ENCODE measurements around the gene SASS6. TPM values are rescaled to one million over a fixed set of nuclear protein-coding genes. Genes with fewer than 3 reads are reported as not detected.

Gene SASS6
- total RNA-seq, 1 donor, result 2.5 TPM

- H3K9me3 ChIP-seq (ENCODE audit: low read depth, low read length), result no peaks in the 10 kb centered on the region
- peak overlapping the region; percentile 97 for H3K4me3 ChIP-seq (ENCODE audit: insufficient read depth, low read length)
- peak; percentile 36 for DNase-seq (ENCODE audit: insufficient read length, low spot score, missing footprints)
- peaks cover 13% of the 10 kb centered on the region for H4K20me1 ChIP-seq (ENCODE audit: insufficient read depth, low read length)
- TF ChIP-seq CTCF (IDR thresholded peaks at IDR 0.05; ENCODE audit: extremely low read depth, low read depth, low read length), result no peak
- peaks cover 17% of the 10 kb centered on the region for H3K4me1 ChIP-seq (ENCODE audit: insufficient read depth, low read length)
- no peaks in the 10 kb centered on the region for H3K27me3 ChIP-seq (ENCODE audit: insufficient read depth, low read length)
- H2AFZ ChIP-seq (ENCODE audit: low read length), result peak overlapping the region; percentile 92
- H3K79me2 ChIP-seq (ENCODE audit: insufficient read depth, low read length), result peaks cover 52% of the 10 kb centered on the region
- H3K27ac ChIP-seq (ENCODE audit: low read depth, low read length), result peak overlapping the region; percentile 93
- no peaks in the 10 kb centered on the region for H3K36me3 ChIP-seq (ENCODE audit: insufficient read depth, low read length)
- H3K4me2 ChIP-seq (ENCODE audit: insufficient read depth, low read length), result peak overlapping the region; percentile 92
These were observed 95.7 kb downstream of the SASS6 start for GRCh38 chr1:100036718-100037655.

GRCh38 chr1:100035214-100035613, 97.5 kb downstream of the SASS6 start:
- no peaks in the 10 kb centered on the region for H3K27me3 ChIP-seq (ENCODE audit: insufficient read depth, low read length)
- DNase-seq (ENCODE audit: insufficient read length, low spot score, missing footprints), result no peak
- H3K27ac ChIP-seq (ENCODE audit: low read depth, low read length), result no peak overlapping the region
- H3K9me3 ChIP-seq (ENCODE audit: low read depth, low read length), result no peaks in the 10 kb centered on the region
- peaks cover 35% of the 10 kb centered on the region for H3K79me2 ChIP-seq (ENCODE audit: insufficient read depth, low read length)
- no peak overlapping the region for H3K4me2 ChIP-seq (ENCODE audit: insufficient read depth, low read length)
- no peak overlapping the region for H3K4me3 ChIP-seq (ENCODE audit: insufficient read depth, low read length)
- no peak for TF ChIP-seq CTCF (IDR thresholded peaks at IDR 0.05; ENCODE audit: extremely low read depth, low read depth, low read length)
- H3K4me1 ChIP-seq (ENCODE audit: insufficient read depth, low read length), result peaks cover 16% of the 10 kb centered on the region
- H4K20me1 ChIP-seq (ENCODE audit: insufficient read depth, low read length), result peaks cover 7% of the 10 kb centered on the region
- no peak overlapping the region for H2AFZ ChIP-seq (ENCODE audit: low read length)
- no peaks in the 10 kb centered on the region for H3K36me3 ChIP-seq (ENCODE audit: insufficient read depth, low read length)

- Histone ChIP-seq H3K4me1 (ENCODE audit: insufficient read depth, low read length) (peaks cover 10% of the 10 kb centered on the region), H2AFZ (ENCODE audit: low read length) (no peak overlapping the region), H3K4me2 (ENCODE audit: insufficient read depth, low read length) (no peak overlapping the region), H3K9me3 (ENCODE audit: low read depth, low read length) (no peaks in the 10 kb centered on the region), H3K27ac (ENCODE audit: low read depth, low read length) (no peak overlapping the region), H3K27me3 (ENCODE audit: insufficient read depth, low read length) (no peaks in the 10 kb centered on the region), H3K79me2 (ENCODE audit: insufficient read depth, low read length) (peaks cover 27% of the 10 kb centered on the region), H3K4me3 (ENCODE audit: insufficient read depth, low read length) (no peak overlapping the region), H3K36me3 (ENCODE audit: insufficient read depth, low read length) (no peaks in the 10 kb centered on the region), H4K20me1 (ENCODE audit: insufficient read depth, low read length) (peaks cover under 1% of the 10 kb centered on the region)
- peak; percentile 18 for DNase-seq (ENCODE audit: insufficient read length, low spot score, missing footprints)
- TF ChIP-seq CTCF (IDR thresholded peaks at IDR 0.05; ENCODE audit: extremely low read depth, low read depth, low read length), result peak; percentile 39
These were observed 98.3 kb downstream of the SASS6 start for GRCh38 chr1:100034470-100034869.

Small RNA genes within 50 kb of the gene (small RNA-seq; reads per million reads assigned to genes)
- not detected for gene AC093019.1

Other genes with a start within 250 kb of the SASS6 start
- gene SLC35A3, start 162.9 kb downstream of the SASS6 start, total RNA-seq, result 24.6 and 28.3 TPM in 2 replicates
- 9.7 and 10.9 TPM in 2 replicates for gene TRMT13, start 233 bp upstream of the SASS6 start, total RNA-seq
- gene LRRC39, start 45.3 kb upstream of the SASS6 start, total RNA-seq, result 0.36 and 1.2 TPM in 2 replicates
- 6.9 and 8.0 TPM in 2 replicates for gene DBT, start 116.9 kb upstream of the SASS6 start, total RNA-seq
- 31.2 and 38.7 TPM in 2 replicates for gene RTCA, start 133.3 kb upstream of the SASS6 start, total RNA-seq
- gene CDC14A, start 219.6 kb upstream of the SASS6 start, total RNA-seq, result 6.5 and 6.9 TPM in 2 replicates